H1 (cell line): ENCODE measurements around the gene TJP2. TPM values are rescaled to one million over a fixed set of nuclear protein-coding genes. Genes with fewer than 3 reads are reported as not detected.

Experiments used
- CTCF ChIA-PET: fragments of 300-600 bp; sonication (Branson Sonifier 250); formaldehyde crosslinking; loops from one replicate; lab custom pipeline; 2021; ENCODE audit not compliant: partially characterized antibody; lab: Charles Lee
- POLR2A ChIA-PET: fragments of 300-600 bp; sonication (Branson Sonifier 250); formaldehyde crosslinking; loops from one replicate; lab custom pipeline; 2021; ENCODE audit warnings: inconsistent platforms; ENCODE audit not compliant: partially characterized antibody; lab: Charles Lee
- DNase-seq, 2 experiments: peaks; one replicate each; pipeline versions ENCODE4 v3.0.0 to v3.0.0-alpha.2; 2010 to 2022; ENCODE audit warnings: low spot score in 2 of 2, low read depth in 1 of 2, mixed read lengths in 1 of 2
- FAIRE-seq: peaks from 2 replicates; lab custom pipeline; 2011; peaks lifted over from hg19 to GRCh38; lab: Jason Lieb, UNC
- H2AFZ ChIP-seq: 2 replicates; pipeline ENCODE4 v1.8.1; 2012; ENCODE audit warnings: low read length, inconsistent platforms
- H2AK5ac ChIP-seq: 2 replicates; pipeline ENCODE4 v1.6.1; 2013; ENCODE audit warnings: low read depth, low read length
- H2BK120ac ChIP-seq: replicated peaks from 2 replicates; pipeline ENCODE3; 2013; ENCODE audit warnings: low read depth, low read length, inconsistent platforms
- H2BK12ac ChIP-seq: 2 replicates; pipeline ENCODE4 v1.6.1; 2013; ENCODE audit warnings: low read depth, low read length
- H2BK15ac ChIP-seq: 2 replicates; pipeline ENCODE4 v1.6.1; 2013; ENCODE audit warnings: low read length
- H2BK20ac ChIP-seq: 2 replicates; pipeline ENCODE4 v1.6.1; 2013; ENCODE audit warnings: low read length
- H2BK5ac ChIP-seq: 2 replicates; pipeline ENCODE4 v1.6.1; 2013; ENCODE audit warnings: low read depth, low read length
- H3K14ac ChIP-seq: 2 replicates; pipeline ENCODE4 v1.6.1; 2013; ENCODE audit warnings: inconsistent platforms; ENCODE audit not compliant: insufficient read length
- H3K18ac ChIP-seq: 2 replicates; pipeline ENCODE4 v1.6.1; 2013; ENCODE audit warnings: low read length; ENCODE audit errors: extremely low read depth
- H3K23ac ChIP-seq: 2 replicates; pipeline ENCODE4 v1.6.1; 2013; ENCODE audit warnings: inconsistent platforms; ENCODE audit not compliant: insufficient read length
- H3K23me2 ChIP-seq: 2 replicates; pipeline ENCODE4 v1.6.1; 2013; ENCODE audit warnings: low read depth, low read length
- H3K27ac ChIP-seq: 2 replicates; pipeline ENCODE4 v1.6.1; 2011; ENCODE audit warnings: low read depth, low read length, inconsistent platforms
- H3K27me3 ChIP-seq, 4 experiments: replicated peaks in 1 of 4; 1 replicate in 1 of 4; 2 replicates in 3 of 4; pipeline versions ENCODE4 v1.6.1 to v1.8.1; 2011 to 2013; ENCODE audit warnings: low read length in 3 of 4, mild to moderate bottlenecking in 3 of 4, inconsistent platforms in 2 of 4, mixed read lengths in 2 of 4, moderate library complexity in 1 of 4; ENCODE audit not compliant: control insufficient read depth in 3 of 4, insufficient read depth in 3 of 4; ENCODE audit errors: extremely low read depth in 1 of 4
- H3K36me3 ChIP-seq, 4 experiments: 2 replicates each; pipeline versions ENCODE4 v1.6.1 to v1.8.1; 2011 to 2013; ENCODE audit warnings: mild to moderate bottlenecking in 4 of 4, low read length in 3 of 4, moderate library complexity in 2 of 4, control low read depth in 1 of 4, inconsistent platforms in 1 of 4; ENCODE audit not compliant: insufficient read depth in 4 of 4, control insufficient read depth in 2 of 4
- H3K4ac ChIP-seq: replicated peaks from 2 replicates; pipeline ENCODE3; 2013; ENCODE audit warnings: low read length, low read depth, mixed read lengths, inconsistent platforms; ENCODE audit not compliant: insufficient read length
- H3K4me1 ChIP-seq, 4 experiments: replicated peaks in 1 of 4; 1 replicate in 1 of 4; 2 replicates in 3 of 4; pipeline versions ENCODE4 v1.6.1 to v1.8.1; 2011 to 2013; ENCODE audit warnings: low read length in 3 of 4, inconsistent platforms in 2 of 4, mixed read lengths in 1 of 4; ENCODE audit not compliant: insufficient read depth in 4 of 4, control insufficient read depth in 3 of 4
- H3K4me2 ChIP-seq, 2 experiments: 2 replicates each; pipeline versions ENCODE4 v1.6.1 to v1.8.1; 2011 to 2013; ENCODE audit warnings: low read depth in 2 of 2, low read length in 2 of 2, control low read depth in 1 of 2, inconsistent platforms in 1 of 2, mild to moderate bottlenecking in 1 of 2; ENCODE audit not compliant: insufficient read depth in 1 of 2
- H3K4me3 ChIP-seq, 4 experiments: fragments of 200-600, 300-600 bp in 1 of 4; sonication (generic), shearing (Covaris generic), sonication (Bioruptor Twin) in 1 of 4; 2 replicates each; pipeline versions ENCODE4 v1.5.1 to v1.8.1; 2011 to 2016; ENCODE audit warnings: low read length in 4 of 4, low read depth in 3 of 4, control low read depth in 2 of 4, inconsistent platforms in 2 of 4, mild to moderate bottlenecking in 2 of 4, mixed read lengths in 1 of 4, moderate library complexity in 1 of 4; ENCODE audit not compliant: insufficient read depth in 2 of 4; ENCODE audit errors: extremely low read depth in 1 of 4
- H3K56ac ChIP-seq: replicated peaks from 2 replicates; pipeline ENCODE3; 2013; ENCODE audit warnings: low read depth, mild to moderate bottlenecking, mixed read lengths, low read length, inconsistent platforms; ENCODE audit not compliant: insufficient read length
- H3K79me1 ChIP-seq: 2 replicates; pipeline ENCODE4 v1.6.1; 2013; ENCODE audit warnings: low read depth, low read length, control low read depth
- H3K79me2 ChIP-seq, 2 experiments: 2 replicates each; pipeline versions ENCODE4 v1.6.1 to v1.8.1; 2012 to 2013; ENCODE audit warnings: low read length in 2 of 2, mild to moderate bottlenecking in 2 of 2, inconsistent platforms in 1 of 2; ENCODE audit not compliant: insufficient read depth in 2 of 2, control insufficient read depth in 1 of 2
- H3K9ac ChIP-seq, 4 experiments: replicated peaks in 1 of 4; 1 replicate in 1 of 4; 2 replicates in 3 of 4; pipeline versions ENCODE4 v1.6.1 to v1.8.1; 2011 to 2013; ENCODE audit warnings: low read depth in 3 of 4, low read length in 3 of 4, control low read depth in 2 of 4, mild to moderate bottlenecking in 2 of 4, moderate library complexity in 2 of 4, inconsistent platforms in 1 of 4; ENCODE audit errors: extremely low read depth in 1 of 4
- H3K9me3 ChIP-seq, 2 experiments: 2 replicates each; pipeline versions ENCODE4 v1.6.1 to v1.8.1; 2012 to 2013; ENCODE audit warnings: mild to moderate bottlenecking in 2 of 2, moderate library complexity in 2 of 2, control low read depth in 1 of 2, inconsistent platforms in 1 of 2, low read depth in 1 of 2, low read length in 1 of 2, mixed read lengths in 1 of 2; ENCODE audit not compliant: insufficient read depth in 2 of 2
- H4K20me1 ChIP-seq, 2 experiments: replicated peaks in 1 of 2; 2 replicates each; pipeline versions ENCODE3 to v1.8.1; 2011 to 2013; ENCODE audit warnings: inconsistent platforms in 2 of 2, low read length in 2 of 2, mild to moderate bottlenecking in 1 of 2; ENCODE audit not compliant: insufficient read depth in 2 of 2, control insufficient read depth in 1 of 2
- H4K5ac ChIP-seq: 2 replicates; pipeline ENCODE4 v1.6.1; 2013; ENCODE audit warnings: low read length, low read depth, mixed read lengths, inconsistent platforms; ENCODE audit not compliant: insufficient read length
- H4K8ac ChIP-seq: 2 replicates; pipeline ENCODE4 v1.8.0; 2013; ENCODE audit warnings: mild to moderate bottlenecking, moderate library complexity, low read length, inconsistent platforms; ENCODE audit not compliant: insufficient read depth; ENCODE audit errors: extremely low read depth
- H4K91ac ChIP-seq: replicated peaks from 2 replicates; pipeline ENCODE3; 2013; ENCODE audit warnings: low read length, mixed read lengths, inconsistent platforms; ENCODE audit not compliant: insufficient read length
- BRCA1 ChIP-seq: IDR thresholded peaks from 2 replicates; pipeline ENCODE4 v1.6.1; 2012; ENCODE audit warnings: low read depth, low read length, improper control_type of control experiment
- CEBPB ChIP-seq: IDR thresholded peaks from 2 replicates; pipeline ENCODE4 v1.6.1; 2012; ENCODE audit warnings: low read depth, low read length
- MAFK ChIP-seq: IDR thresholded peaks from 2 replicates; pipeline ENCODE4 v1.6.1; 2012; ENCODE audit warnings: low read depth, mild to moderate bottlenecking, improper control_type of control experiment, low read length
- WGBS, 2 experiments: shearing (Covaris generic) in 1 of 2; methylation state at CpG; one replicate each; pipeline versions ENCODE4 v1.1.6 to v1.1.7; 2013 to 2015; ENCODE audit warnings: low lambda C conversion rate in 2 of 2, mixed read lengths in 2 of 2, inconsistent platforms in 1 of 2, low coverage in 1 of 2, missing lambda C conversion rate in 1 of 2; ENCODE audit not compliant: insufficient replicate concordance in 2 of 2, insufficient coverage in 1 of 2, insufficient read length in 1 of 2; ENCODE audit errors: extremely low coverage in 1 of 2, missing lambda C conversion rate in 1 of 2; 5-methylcytosine and 5-hydroxymethylcytosine counted together
- polyA plus RNA-seq, 7 experiments: library from polyadenylated mRNA; depleted of rRNA in 3 of 7; stranded (reverse) in 5 of 7; unstranded in 2 of 7; fragments of >200 nt in 5 of 7; fragments of 200-250 nt in 2 of 7; gene quantifications; 1 replicate in 5 of 7; 2 replicates in 1 of 7; 4 replicates in 1 of 7; pipeline versions ENCODE4 v1.2.1 to v1.2.3, GENCODE V29; 2011 to 2013; ENCODE audit warnings: missing spikeins in 2 of 7, mixed read lengths in 2 of 7
- total RNA-seq: library from RNA; stranded (reverse); fragmentation: NEBNext Ultra II Directional; extraction: Animal tissue kit (Norgen Biotek cat#: 25700); gene quantifications from 2 replicates; pipeline ENCODE4 v1.2.1, GENCODE V29; 2021

TJP2 gene
- total and polyA plus RNA-seq, 2 of the 8 experiments (the other 6 are each of a cell fraction or from before 2014, with no cell fraction given): 54.9 to 137 TPM

- no peak overlapping the region for H3K4ac ChIP-seq
- POLR2A ChIA-PET: interaction anchor here (1.1 to 2.1 kb wide), 4 partner anchors 9 to 140 kb away, joined by 3 to 6 read pairs (median 4); no protein-coding TSS in a partner anchor
- no peak overlapping the region for H4K5ac ChIP-seq
- H3K9me3 ChIP-seq: no peaks in the 10 kb centered on the region
- H3K27me3 ChIP-seq: no peaks in the 10 kb centered on the region
- no peak overlapping the region for H3K14ac ChIP-seq
- peaks cover 0 to 28% of the 10 kb centered on the region in 2 experiments; a peak in 2 of 4 replicates for H3K79me2 ChIP-seq
- H2BK20ac ChIP-seq: no peak overlapping the region
- H2BK12ac ChIP-seq: no peak overlapping the region
- H3K27ac ChIP-seq: no peak overlapping the region
- peaks cover 0 to 8% (median 3%) of the 10 kb centered on the region in 4 experiments; a peak in 4 of 7 replicates for H3K4me1 ChIP-seq
- DNase-seq (peak in 1 of 2 experiments; percentile 61), FAIRE-seq (no peak)
- H3K4me3 ChIP-seq: no peak overlapping the region
- no peak overlapping the region for H2BK120ac ChIP-seq
- no peaks in the 10 kb centered on the region; the same call in 1 of the 2 replicates for H3K79me1 ChIP-seq
- H3K23me2 ChIP-seq: peaks cover 3% of the 10 kb centered on the region
- TF ChIP-seq CEBPB (peak; percentile 39; the same call in 1 of the 2 replicates), BRCA1 (no peak), MAFK (peak; percentile 82)
- H3K56ac ChIP-seq: no peak overlapping the region
- CTCF ChIA-PET: interaction anchor here (1.4 to 5.2 kb wide), 2 partner anchors 9 to 12 kb away, joined by 5 to 34 read pairs; no protein-coding TSS in a partner anchor
- no peak overlapping the region for H2AFZ ChIP-seq
- no peak overlapping the region for H3K23ac ChIP-seq
- H2AK5ac ChIP-seq: no peak overlapping the region
- no peak overlapping the region for H4K8ac ChIP-seq
- H4K91ac ChIP-seq: no peak overlapping the region
- peak overlapping the region; percentile 31 to 36; a peak in 2 of 4 replicates for H3K4me2 ChIP-seq
- H3K18ac ChIP-seq: no peak overlapping the region
- no peak overlapping the region for H2BK15ac ChIP-seq
- no peak overlapping the region for H3K9ac ChIP-seq
- H2BK5ac ChIP-seq: no peak overlapping the region
- no peaks in the 10 kb centered on the region for H4K20me1 ChIP-seq
- 75% methylated on average over 11 of the region's 13 CpGs; no CpG with 5 or more reads in 1 of the 2 experiments for WGBS, 2 experiments
- no peaks in the 10 kb centered on the region; a peak in 1 of 8 replicates for H3K36me3 ChIP-seq
Measured at GRCh38 chr9:69168709-69169217, 5.3 kb upstream of the TJP2 start.
